DMS153 (cell line): ENCODE measurements around the gene TMEM51.
"Not testable (repeated sequence)": the region's sequence is repeated elsewhere in the genome, so short reads cannot be mapped to it uniquely, and the experiment has no call there.

Experiments
- DNase-seq: peaks from one replicate; lab custom pipeline; 2025; lab: John Stamatoyannopoulos, UW

The TMEM51 gene

DNA sequence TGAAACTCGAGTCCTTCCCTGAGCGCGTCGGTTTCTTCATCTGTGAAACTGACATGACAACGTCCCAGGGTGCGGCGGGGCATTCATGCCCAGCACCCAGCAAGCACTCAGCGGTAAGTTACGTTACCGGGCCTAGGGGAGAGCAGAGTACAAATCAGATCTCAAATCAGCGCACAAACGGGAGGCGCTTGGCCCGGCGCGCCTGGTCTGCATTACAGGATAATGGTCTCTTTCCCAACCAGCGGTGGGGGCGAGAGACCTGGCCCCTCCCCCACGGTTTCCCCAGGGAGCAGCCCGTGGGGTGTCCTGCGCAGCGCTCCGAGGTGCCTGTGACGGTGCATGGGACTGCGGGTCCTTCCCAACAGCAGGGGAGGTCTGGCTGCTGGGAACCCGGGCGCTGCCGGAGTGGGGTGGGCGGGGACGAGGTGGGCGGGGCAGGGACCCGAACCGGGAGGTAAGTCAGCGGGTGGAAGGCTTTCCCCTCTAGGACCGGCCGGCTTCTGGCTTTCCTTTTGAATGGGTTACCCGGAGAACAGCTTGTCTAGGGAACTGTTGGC, 1.0 kb downstream of the TMEM51 start:
- no peak for DNase-seq

DNA sequence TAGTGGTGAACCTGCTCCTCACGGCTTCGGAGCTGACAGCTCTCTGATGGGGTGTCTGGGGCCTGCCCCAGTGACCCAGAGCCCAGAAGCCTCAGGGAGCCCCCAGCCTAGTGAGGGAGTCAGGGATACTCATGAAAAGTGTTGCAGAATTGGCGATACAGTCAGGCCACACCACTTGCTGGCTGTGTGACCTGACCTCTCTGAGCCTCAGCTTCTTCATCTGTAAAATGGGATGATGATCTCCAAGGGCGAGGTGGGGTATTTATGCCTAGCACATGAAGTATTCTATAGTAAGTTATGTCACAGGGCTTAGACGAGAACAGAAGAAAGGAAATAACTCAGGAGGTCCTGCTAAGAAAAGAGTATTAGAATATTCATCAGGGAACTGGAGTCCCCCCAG, 1.6 kb downstream of the TMEM51 start:
- DNase-seq: no peak

DNA sequence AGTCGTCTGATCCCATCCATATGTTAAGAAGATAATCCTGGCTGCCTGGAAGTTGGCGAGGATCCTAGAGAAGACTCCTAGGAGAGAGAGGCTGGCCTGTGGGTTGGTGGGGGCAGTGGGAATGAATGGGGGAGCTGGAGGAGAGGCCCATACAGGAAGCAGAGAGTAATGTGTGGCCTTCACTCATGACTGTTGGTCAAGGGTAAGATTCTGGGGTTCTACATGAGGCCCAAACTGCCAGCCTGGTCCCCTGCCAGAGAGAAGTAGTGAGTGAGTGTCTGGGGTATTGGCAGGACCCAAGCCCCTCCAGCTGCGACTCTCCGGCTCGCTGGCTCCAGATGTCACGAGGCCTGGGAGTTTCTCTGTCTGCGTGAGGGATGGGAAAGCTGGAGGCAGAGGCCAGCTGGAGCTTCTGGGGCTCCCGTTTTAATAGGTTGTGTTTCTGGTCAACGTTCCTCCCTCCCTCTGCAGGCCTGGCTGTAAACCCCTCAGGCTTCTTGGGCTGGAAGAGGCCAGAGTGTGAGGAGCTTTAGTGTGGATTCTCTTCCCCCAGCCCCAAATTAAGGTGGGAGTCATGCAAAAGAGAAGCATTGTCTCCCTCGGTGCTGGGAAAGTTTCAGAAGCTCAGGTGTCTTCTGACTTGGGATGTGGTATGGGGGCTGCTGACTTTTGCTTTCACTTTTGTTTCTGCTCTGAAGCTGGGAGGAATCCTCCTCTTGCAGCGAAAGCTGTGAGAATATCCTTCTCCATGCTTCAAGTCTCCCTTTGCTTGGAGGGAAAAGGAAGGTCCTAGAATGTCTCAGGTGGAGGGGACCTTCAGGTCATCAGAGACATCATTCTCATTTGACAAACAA, 2.6 kb downstream of the TMEM51 start:
- no peak for DNase-seq

DNA sequence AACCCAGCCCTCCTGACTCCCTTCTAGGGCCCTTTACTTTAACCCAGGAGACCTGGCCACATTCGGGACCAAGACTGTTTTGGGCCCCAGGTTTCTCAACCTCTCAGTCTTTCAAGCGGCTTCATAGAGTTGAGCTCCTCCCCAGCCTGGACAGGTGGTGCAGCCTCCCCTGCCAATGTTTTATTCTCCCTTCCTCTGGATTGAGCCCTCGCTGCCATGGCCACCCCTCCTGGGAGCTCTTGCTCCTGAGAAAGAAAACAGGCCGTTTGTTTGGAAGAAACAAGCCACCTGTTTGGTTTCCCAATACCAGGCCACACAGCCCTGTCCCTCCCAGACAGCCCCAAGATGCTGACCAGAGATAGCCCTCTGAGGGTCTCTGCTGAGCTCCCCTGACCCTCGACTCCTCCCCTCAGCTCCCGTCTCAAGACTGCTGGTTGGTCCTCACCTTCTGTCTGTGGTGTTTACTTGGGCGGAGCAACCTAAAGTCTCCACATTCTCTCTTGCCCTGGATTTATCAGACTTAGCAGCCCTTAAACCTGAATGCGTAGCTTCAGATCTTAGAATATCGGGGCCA, 3.3 kb downstream of the TMEM51 start:
- DNase-seq: no peak

DNA sequence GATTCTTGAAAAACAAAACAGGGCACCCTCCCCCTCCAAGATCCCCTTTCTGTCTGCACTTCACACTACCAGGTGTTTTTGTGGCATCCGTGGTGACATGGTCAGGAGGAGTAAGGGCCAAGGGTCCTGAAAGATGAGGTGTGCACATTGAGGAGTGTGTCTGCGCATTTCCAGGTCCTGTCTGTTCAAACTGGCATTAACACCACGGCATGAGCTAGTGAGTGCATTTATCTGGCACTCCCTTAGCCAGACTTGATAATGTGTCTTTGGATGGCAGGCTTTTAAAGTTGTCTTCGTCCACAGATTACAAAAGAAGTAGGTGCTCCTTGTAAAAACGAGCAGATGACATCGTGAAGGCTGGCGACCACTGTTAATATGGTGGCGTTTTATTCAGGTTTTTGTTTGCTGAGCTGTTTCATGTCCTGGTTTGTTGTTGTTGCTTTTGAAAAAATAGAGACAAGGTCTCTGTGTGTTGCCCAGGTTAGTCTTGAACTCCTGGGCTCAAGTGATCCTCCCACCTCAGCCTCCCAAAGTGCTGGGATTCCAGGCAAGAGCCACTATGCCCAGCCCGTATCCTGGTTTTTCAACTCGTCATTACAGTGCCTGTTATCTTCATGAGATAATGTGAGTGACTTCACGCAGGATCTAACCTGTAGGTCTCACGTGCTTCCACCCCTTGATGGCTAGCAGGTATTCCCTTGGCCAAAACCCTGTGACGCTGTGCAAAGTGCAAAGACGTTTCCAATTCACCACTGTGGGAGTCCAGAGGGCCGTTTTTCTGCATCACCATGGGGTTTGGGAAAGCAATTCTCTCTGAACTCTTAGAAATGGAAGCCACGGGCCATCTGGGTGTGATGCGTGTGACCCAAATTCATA, 4.2 kb downstream of the TMEM51 start:
- DNase-seq: no peak

DNA sequence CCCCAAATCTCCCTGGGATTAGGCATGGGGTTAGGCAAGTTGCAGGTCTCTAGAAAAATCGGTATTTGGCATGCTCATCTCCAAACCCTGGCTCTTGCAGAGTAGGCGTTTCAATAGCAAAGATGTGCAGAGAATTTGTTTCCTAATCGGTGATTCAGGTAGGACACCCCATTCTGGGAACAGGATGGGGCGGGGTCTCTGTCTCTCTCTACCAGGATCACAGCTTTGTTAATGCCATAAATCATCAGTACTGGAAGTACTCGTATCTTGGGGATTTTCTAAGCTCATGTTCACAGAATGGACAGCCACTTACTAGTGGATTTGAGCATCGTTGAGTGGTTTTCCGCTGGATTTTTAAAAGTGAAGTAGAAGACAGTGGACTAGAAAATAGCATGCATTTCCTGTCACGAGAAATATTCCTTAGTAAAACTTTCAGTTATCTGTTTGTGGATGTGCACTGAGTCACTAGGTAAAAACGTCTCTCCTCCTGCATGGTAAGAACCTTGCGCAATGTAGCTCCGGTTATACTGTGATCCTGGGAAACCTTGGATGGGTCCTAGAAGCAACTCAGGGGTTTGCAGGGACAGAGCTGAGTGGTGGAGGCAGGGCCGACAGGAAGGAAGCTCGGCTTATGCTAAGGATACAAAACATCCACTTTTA, 5.1 kb downstream of the TMEM51 start:
- no peak for DNase-seq

DNA sequence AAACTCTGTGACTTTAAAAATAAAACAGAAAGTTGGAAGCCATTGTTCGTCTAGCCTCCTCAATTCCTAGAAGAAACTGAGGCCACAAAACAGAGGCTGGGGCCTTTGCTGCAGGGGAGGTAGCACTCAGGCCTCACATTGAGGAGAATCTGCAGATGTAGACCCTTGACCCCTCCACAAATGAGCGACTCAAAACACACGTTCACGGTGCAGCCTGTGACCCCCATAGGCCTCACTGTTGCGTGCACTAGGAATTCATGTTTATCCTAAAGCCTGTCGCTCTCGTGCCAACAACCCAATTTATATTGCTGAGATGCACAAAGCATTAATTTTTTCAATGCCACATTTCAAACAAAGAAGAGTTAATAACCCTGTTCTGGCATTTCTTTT, 5.6 kb downstream of the TMEM51 start:
- DNase-seq: no peak

DNA sequence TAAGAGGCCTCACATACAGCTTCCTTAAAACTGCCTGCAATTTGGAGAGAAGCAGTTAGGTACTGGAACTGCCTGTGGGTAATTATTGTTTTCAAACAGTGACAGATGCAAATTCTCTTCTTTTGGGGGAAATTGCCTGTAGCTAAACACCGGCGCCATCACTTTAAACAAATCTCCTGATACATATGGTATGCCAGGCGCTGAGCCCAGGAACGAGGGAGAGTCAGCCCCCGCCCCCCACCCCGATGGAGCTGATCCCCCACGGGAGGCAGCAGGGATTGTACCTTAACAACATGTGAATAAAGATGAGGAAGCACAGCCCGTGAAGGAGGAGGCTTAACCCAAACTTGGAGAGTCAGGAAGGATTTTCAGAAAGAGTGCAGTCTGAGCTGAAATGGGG, 7.1 kb downstream of the TMEM51 start:
- DNase-seq: no peak

DNA sequence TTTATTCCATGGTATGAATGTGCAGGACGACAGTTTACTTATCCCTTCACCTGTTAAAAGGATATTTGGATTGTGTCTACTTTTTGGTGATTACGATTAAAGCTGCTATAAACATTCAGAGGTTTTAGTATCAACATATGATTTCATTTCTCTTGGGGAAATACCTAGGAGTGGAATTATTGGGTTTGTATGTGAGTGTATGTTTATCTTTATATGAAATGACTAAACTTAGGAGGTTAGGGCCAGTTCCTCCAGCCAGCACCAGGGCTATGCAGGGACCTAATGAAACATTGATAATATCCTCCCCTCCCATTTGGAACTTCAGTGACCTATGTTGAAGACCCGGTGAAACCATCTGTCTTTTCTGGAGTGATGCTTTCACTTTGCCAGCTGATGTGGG, 13.8 kb downstream of the TMEM51 start:
- no peak for DNase-seq

DNA sequence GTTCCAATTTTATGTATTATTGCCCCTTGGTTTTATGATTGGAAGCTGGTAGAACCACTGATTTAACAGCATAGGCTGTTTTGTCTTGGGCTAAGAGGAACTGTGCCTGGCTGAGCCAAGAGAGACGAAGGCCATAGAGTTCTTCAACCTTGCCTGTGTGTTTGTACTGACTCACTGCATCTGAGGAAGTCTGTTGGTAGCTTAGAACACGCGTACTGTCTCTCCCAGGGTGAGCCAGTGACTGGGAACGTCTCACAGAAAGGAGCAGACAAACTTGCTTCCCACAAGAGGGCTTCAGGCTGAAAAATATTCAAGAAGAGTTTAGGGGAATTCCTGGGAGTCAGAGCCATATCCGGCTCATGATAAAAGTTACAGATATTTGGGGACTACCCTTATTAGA, 14.9 kb downstream of the TMEM51 start:
- no peak for DNase-seq

DNA sequence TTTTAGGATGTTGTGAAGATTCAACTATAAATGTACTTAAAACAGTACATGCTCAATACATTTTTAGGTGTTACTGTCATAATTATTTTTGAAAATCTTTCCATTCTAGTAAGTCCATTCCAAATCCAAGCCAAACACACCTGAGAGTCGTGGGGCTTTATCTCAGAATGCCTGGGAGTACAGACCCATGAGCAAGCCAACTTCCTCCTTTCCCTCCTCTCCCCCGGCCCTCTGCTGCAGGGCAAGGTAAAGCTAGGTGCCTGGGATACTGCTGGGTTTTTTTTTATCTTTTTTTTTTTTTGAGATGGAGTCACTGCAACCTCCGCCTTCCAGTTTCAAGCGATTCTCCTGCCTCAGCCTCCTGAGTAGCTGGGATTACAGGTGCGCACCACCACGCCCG, 16.5 kb downstream of the TMEM51 start:
- no peak for DNase-seq

DNA sequence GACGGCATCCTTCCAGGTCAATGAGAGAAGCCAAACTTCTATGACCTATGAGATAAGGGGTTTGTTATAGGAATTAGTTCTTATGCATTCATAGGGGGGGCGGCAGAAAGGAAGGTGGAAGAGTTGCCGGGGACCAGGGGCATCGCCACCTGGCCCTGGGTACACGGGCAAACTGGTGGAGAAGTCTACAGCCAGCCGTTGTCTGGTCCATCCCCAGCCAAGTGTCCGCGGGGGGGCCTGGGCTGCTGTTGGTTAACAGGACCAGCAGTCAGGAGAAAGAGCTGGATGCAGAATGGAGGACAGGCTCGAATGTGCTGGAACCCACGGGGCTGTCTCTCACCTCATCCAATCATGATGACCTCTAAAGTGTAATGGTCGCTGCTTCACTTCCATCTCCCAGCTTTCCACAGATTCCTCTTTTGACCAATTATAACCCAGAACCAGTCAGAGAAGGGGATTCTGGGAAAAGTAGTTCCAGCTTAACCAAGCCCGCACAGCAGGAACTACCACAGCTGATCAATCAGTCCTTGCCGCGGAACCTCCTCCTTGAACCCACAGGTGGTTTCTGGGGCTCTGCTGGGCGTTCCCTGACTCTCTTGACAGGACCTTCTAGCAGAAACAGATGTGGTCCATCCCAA, 17.8 kb downstream of the TMEM51 start:
- DNase-seq: no peak

DNA sequence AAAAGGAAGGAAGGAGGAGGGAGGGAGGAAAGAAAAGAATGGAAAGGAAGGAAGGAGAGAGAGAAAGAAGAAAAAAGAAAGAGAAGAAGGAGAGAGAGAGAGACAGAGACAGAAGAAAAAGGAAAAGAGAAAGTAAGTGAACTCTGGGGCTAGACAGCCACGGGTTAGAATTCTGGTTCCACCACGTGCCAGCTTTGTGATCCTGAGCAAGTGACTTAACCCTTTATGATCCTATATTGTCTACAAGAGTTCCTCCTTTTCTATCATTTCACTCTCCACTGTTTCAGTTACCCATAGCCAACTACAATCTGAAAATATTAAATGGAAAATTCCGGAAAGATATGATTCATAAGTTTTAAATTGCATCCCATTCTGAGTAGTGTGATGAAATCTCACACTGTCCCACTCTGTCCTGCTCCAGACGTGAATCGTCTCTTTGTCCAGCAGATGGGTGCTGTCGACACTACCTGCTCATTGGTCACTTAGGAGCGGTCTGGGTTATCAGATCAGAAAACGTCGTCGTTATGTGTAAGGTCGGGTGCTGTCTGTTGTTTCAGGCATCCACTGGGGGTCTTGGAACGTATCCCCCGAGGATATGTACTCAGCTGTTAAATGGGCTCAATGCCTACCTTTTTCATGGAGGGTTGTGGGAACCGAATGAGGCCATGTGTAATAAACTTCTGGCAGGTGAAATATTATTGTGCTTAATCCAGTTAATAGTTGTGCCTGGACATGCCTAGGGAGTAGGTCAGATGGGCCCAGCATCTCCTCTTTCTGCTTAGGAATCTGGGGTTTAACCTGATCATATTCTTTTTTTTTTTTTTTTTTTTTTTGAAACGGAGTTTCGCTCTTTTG, 19.1 kb downstream of the TMEM51 start:
- no peak for DNase-seq

DNA sequence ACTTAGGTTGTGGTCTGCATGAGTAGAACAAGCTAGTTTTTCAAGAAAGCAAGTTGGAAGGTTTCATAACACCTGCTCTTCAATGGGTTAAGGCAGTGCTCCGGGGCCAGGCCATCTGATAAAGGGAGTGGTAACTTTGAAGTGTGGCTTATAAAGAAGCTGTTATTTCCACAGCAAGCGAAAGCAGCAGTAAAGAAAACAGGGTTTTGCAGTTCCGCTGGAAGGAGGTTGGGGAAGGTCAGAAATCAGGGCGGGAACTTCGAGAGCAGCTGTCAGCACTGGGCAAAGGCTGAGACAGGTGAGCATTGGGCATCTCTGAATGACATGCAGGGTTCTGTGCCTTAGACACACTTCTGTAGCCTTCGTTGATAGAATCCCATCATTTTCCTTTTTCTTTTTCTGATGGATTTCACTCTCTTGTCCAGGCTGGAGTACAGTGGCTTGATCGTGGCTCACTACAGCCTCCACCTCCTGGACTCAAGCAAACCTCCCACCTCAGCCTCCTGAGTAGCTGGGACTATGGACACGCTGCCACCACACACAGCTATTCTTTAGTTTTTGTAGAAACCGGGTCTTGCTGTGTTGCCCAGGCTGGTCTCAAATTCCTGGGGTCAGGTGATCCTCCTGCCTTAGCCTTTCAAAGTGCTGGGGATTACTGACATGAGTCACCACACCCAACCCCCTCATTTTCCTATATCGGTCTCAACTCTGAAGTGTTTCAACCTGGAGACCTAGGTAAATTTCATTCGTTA, 20.5 kb downstream of the TMEM51 start:
- DNase-seq: no peak

DNA sequence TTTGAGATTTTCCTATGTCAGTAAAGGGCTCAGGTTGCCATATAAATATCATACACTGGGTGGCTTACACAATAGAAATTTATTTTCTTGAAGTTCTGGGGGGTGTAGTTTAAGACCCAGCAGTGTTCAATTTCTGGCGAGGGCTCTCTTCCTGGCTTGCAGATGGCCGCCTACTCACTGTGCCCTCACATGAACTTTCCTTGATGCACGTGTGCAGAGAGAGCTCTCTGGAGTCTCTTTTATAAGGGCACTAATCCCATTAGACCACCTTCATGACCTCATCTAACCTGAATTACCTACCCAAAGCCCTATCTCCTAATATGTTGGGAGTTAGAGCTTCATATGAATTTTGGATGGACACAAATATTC, 21.1 kb downstream of the TMEM51 start:
- DNase-seq: no peak

DNA sequence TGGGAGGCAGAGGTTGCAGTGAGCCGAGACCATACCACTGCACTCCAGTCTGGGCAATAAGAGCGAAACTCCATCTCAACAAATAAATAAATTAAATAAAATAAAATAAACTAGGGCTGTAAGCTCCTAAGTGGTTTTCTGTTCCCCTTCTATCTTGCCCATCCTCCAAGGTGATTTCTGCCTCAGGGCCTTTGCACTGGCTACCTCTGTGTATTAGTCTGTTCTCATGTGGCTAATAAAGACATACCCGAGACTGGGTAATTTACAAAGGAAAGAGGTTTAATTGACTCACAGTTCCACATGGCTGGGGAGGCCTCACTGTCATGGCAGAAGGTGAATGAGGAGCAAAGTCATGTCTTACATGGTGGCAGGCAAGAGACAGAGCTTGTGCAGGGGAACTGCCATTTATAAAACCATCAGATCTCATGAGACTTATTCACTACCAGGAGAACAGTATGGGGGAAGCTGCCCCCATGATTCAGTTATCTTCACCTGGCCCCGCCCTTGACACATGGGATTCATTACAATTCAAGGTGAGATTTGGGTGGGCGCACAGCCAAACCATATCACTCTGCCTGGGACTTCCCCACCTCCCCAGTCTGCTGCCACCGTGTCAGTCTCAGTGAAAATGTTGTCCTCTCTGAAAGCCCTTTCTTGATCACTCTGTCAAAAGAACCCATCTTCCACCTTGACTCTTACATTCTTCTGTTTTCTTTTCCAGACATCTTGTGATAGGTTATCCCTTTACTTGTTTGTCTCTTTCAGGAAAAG, 22.0 kb downstream of the TMEM51 start:
- DNase-seq: not testable (repeated sequence)

DNA sequence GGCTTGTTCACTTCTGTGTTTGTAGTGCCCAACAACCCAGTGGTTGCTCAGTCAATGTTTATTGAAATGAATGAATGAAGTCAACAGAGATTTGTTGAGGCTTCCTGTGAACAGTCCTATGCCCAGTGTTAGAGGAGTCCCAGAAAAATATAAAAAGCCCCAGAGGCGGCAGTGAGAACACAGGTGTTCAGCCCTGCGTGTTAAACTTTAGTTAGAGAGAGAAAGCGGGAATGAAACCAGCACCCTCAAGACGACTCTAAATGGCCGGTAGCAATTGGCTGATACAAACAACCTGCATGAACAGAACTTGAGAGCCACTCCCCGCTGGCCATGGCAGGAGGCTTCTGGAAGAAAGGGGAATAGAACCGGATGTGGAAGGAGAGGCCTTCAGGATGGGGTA, 22.6 kb downstream of the TMEM51 start:
- DNase-seq: no peak

DNA sequence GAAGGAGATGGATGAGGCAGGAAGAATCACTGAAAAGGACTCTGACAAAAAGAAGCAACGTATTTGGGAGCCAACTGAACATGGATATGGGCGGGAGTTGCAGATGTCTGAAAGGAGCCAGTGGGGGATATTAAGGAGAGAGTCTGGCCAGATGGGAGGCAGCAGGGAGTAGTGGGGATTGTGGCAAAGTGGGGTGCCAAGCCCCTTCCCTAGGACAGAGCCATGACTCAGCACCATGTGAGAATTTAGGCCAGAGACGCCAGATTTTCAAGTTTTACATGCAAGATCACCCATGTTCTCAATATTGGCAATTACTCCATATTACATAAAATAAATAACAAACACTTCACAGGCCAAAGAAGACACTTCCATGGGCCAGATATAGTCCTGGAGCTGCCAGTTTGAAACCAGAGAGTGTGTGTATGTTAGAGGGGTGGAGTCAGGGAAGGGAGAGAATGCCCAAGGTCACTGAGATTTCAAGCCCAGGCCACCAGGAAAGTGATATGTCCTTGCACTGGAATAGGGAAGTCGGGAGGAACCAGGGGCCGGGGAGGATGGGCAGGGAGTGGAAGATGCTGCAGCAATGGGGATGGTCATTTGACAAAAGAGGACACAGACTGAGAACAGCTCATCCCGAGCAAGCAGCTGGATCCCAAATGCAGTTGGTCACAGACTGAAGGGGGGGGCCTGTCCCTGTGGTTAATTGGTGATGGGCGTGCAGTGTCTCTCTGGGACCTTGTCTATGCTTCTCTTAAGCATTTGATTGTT, 23.5 kb downstream of the TMEM51 start:
- no peak for DNase-seq
